Neural cell (in vitro differentiated cells): ENCODE results near the gene NDUFS3. TPM values are rescaled to one million over a fixed set of nuclear protein-coding genes. Genes with fewer than 3 reads are reported as not detected.

Experiments used
- H2AFZ ChIP-seq: fragments of 200-600, 300-800 bp; sonication (generic), shearing (Covaris generic); 2 replicates; pipeline ENCODE4 v1.6.0; 2014; ENCODE audit warnings: low read depth, mild to moderate bottlenecking, antibody characterized with exemption, low read length, moderate library complexity
- H3F3A ChIP-seq: fragments of 200-600 bp; shearing (Covaris generic); 2 replicates; pipeline ENCODE4 v1.6.1; 2016; ENCODE audit warnings: mild to moderate bottlenecking, moderate library complexity, mixed read lengths, antibody characterized with exemption, low read length; ENCODE audit not compliant: insufficient read depth, poor library complexity, severe bottlenecking
- H3K27ac ChIP-seq: fragments of 200-600, 300-800 bp; sonication (generic), shearing (Covaris generic); 2 replicates; pipeline ENCODE4 v1.5.1; 2014; ENCODE audit warnings: mild to moderate bottlenecking, low read length, moderate library complexity
- H3K27me3 ChIP-seq: fragments of 300-800, 200-600 bp; sonication (generic), shearing (Covaris generic); 2 replicates; pipeline ENCODE4 v1.6.0; 2014; ENCODE audit warnings: mild to moderate bottlenecking, low read depth, low read length, moderate library complexity; ENCODE audit not compliant: insufficient read depth
- H3K36me3 ChIP-seq: fragments of 300-800, 200-600 bp; sonication (generic), shearing (Covaris generic); 2 replicates; pipeline ENCODE4 v1.5.1; 2014; ENCODE audit warnings: mild to moderate bottlenecking, antibody characterized with exemption, low read length, moderate library complexity; ENCODE audit not compliant: insufficient read depth
- H3K4me2 ChIP-seq: fragments of 300-800, 200-600 bp; sonication (generic), shearing (Covaris generic); 2 replicates; pipeline ENCODE4 v1.6.0; 2014; ENCODE audit warnings: mild to moderate bottlenecking, low read length
- H3K4me3 ChIP-seq: fragments of 300-800, 200-600 bp; sonication (generic), shearing (Covaris generic); 2 replicates; pipeline ENCODE4 v1.5.1; 2014; ENCODE audit warnings: mild to moderate bottlenecking, low read length, moderate library complexity
- H3K79me2 ChIP-seq: fragments of 200-600 bp; shearing (Covaris generic); replicated peaks from 2 replicates; pipeline ENCODE4 v1.6.0; 2014; ENCODE audit warnings: mild to moderate bottlenecking, low read length, moderate library complexity; ENCODE audit not compliant: insufficient read depth
- H3K9ac ChIP-seq: fragments of 300-800, 200-600 bp; sonication (generic), shearing (Covaris generic); 2 replicates; pipeline ENCODE4 v1.6.1; 2016; ENCODE audit warnings: mild to moderate bottlenecking, low read length, mixed read lengths
- H3K9me2 ChIP-seq: fragments of 200-600 bp; shearing (Covaris generic); 2 replicates; pipeline ENCODE4 v1.6.1; 2016; ENCODE audit warnings: mild to moderate bottlenecking, low read length, mixed read lengths; ENCODE audit not compliant: insufficient read depth
- H3K9me3 ChIP-seq: fragments of 200-600, 300-800 bp; sonication (generic), shearing (Covaris generic); 2 replicates; pipeline ENCODE4 v1.6.1; 2016; ENCODE audit warnings: mild to moderate bottlenecking, mixed run types, low read length, moderate library complexity, mixed read lengths
- H4K20me1 ChIP-seq: fragments of 200-600 bp; shearing (Covaris generic); 2 replicates; pipeline ENCODE4 v1.6.1; 2016; ENCODE audit warnings: mild to moderate bottlenecking, mixed run types; ENCODE audit not compliant: insufficient read depth
- CTCF ChIP-seq: fragments of 450-650 bp; IDR thresholded peaks from 2 replicates; pipeline ENCODE4 v1.5.1; 2014; ENCODE audit warnings: antibody characterized with exemption, mild to moderate bottlenecking, moderate library complexity; ENCODE audit not compliant: poor library complexity, severe bottlenecking
- EP300 ChIP-seq: fragments of 450-650 bp; conservative IDR thresholded peaks from 2 replicates; pipeline ENCODE4 v1.6.1; 2014; ENCODE audit warnings: antibody characterized with exemption, mild to moderate bottlenecking, moderate library complexity; ENCODE audit not compliant: poor library complexity, severe bottlenecking
- EZH2 ChIP-seq: fragments of 200-600, 300-800 bp; shearing (Covaris generic), sonication (generic); IDR thresholded peaks from 2 replicates; pipeline ENCODE4 v1.6.1; 2014; ENCODE audit warnings: antibody characterized with exemption, low read length, borderline replicate concordance, mild to moderate bottlenecking; ENCODE audit not compliant: insufficient read depth, poor library complexity, severe bottlenecking
- MXI1 ChIP-seq: fragments of 450-650 bp; conservative IDR thresholded peaks from 2 replicates; pipeline ENCODE4 v1.6.1; 2014; ENCODE audit warnings: antibody characterized with exemption, mild to moderate bottlenecking; ENCODE audit not compliant: poor library complexity, severe bottlenecking
- POLR2AphosphoS5 ChIP-seq: IDR thresholded peaks from 2 replicates; pipeline ENCODE4 v1.6.1; 2012
- RAD21 ChIP-seq: fragments of 450-650 bp; conservative IDR thresholded peaks from 2 replicates; pipeline ENCODE4 v1.6.1; 2014; ENCODE audit warnings: antibody characterized with exemption, mild to moderate bottlenecking, moderate library complexity
- REST ChIP-seq: IDR thresholded peaks from 2 replicates; pipeline ENCODE4 v1.6.1; 2012; ENCODE audit warnings: borderline replicate concordance
- SMC3 ChIP-seq: fragments of 450-650 bp; conservative IDR thresholded peaks from 2 replicates; pipeline ENCODE4 v1.6.1; 2014; ENCODE audit warnings: antibody characterized with exemption, mild to moderate bottlenecking, moderate library complexity; ENCODE audit not compliant: poor library complexity
- TAF1 ChIP-seq: IDR thresholded peaks from 2 replicates; pipeline ENCODE4 v1.6.1; 2012; ENCODE audit warnings: low read depth
- polyA plus RNA-seq: library from polyadenylated mRNA; depleted of rRNA; stranded (reverse); fragments of >200 nt; gene quantifications from 2 replicates; pipeline ENCODE4 v1.2.3, GENCODE V29; 2014

The NDUFS3 gene
- polyA plus RNA-seq, 1 donor from 2014 or later, result 186 TPM

DNA sequence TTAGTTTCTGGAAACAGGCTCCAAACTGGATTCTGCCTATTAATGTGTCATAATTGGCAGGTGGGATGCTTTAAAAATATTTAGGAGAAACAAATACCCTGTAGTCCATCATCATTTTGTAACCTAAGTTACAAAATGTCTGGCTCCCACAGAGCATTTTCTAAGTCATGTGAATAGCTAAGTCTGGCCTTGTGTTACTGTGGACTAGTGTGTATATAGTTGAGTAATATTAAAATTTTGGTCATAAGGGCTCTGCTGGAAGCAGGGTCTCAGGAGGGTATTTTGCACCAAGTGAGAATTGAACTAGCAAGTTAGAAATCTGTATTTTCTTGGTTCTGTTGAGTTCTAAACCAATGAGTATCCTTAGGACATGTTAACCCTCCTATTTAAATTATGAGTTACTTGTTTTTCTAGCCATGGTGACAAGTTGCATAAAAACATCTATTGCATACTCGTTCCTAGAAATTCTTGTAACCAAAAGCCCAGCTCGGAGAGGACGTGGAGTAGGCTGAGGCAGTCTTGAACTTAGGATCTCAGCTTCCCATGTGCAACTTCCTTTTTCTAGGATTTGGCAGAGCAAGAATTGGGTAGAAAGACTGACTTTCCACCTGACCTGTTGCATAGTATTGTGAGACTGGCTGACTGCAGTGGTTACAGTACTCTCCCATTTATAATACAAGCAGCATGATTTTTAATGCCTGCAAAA is 8.1 kb upstream of the NDUFS3 start:
- Histone ChIP-seq H3K4me3 (no peak overlapping the region), H3K4me2 (no peak overlapping the region), H3K36me3 (no peaks in the 10 kb centered on the region), H3K9me2 (no peaks in the 10 kb centered on the region), H3K9ac (no peak overlapping the region), H2AFZ (no peak overlapping the region), H3K79me2 (peaks cover 3% of the 10 kb centered on the region), H3K9me3 (no peaks in the 10 kb centered on the region), H3F3A (no peaks in the 10 kb centered on the region), H4K20me1 (no peaks in the 10 kb centered on the region), H3K27ac (no peak overlapping the region), H3K27me3 (peaks cover 5% of the 10 kb centered on the region)
- no peak for TF ChIP-seq CTCF
- no peak for TF ChIP-seq TAF1
- no peak for TF ChIP-seq EZH2
- no peak for TF ChIP-seq EP300
- TF ChIP-seq POLR2AphosphoS5, result no peak
- no peak for TF ChIP-seq SMC3
- TF ChIP-seq MXI1, result no peak
- TF ChIP-seq REST, result no peak
- TF ChIP-seq RAD21, result no peak

- H3K4me2 ChIP-seq, result no peak overlapping the region
- H3K79me2 ChIP-seq, result peaks cover 6% of the 10 kb centered on the region
- TF ChIP-seq POLR2AphosphoS5 (no peak), MXI1 (no peak), TAF1 (no peak)
- no peaks in the 10 kb centered on the region for H4K20me1 ChIP-seq
- no peak overlapping the region for H3K4me3 ChIP-seq
- no peaks in the 10 kb centered on the region for H3K9me3 ChIP-seq
- no peaks in the 10 kb centered on the region for H3F3A ChIP-seq
- no peak overlapping the region for H2AFZ ChIP-seq
- no peak overlapping the region for H3K9ac ChIP-seq
- H3K27ac ChIP-seq, result no peak overlapping the region
- H3K36me3 ChIP-seq, result no peaks in the 10 kb centered on the region
- H3K9me2 ChIP-seq, result no peaks in the 10 kb centered on the region
- H3K27me3 ChIP-seq, result no peaks in the 10 kb centered on the region
These were observed 7.5 kb upstream of the NDUFS3 start for GRCh38 chr11:47571357-47571729.
